Left ventricle myocardium inferior (tissue), 1 donor: ENCODE measurements around the gene PIGC. TPM values are rescaled to one million over a fixed set of nuclear protein-coding genes. Genes with fewer than 3 reads are reported as not detected.

Experiments used
- DNase-seq: peaks from one replicate; pipeline ENCODE4 v3.0.0-alpha.2; 2020
- H3K27ac ChIP-seq: fragments of 200-600 bp; replicated peaks from 2 replicates; pipeline ENCODE4 v1.8.0; 2021
- H3K27me3 ChIP-seq: fragments of 200-600 bp; 2 replicates; pipeline ENCODE4 v1.8.0; 2021; ENCODE audit warnings: low read depth
- H3K36me3 ChIP-seq: fragments of 200-600 bp; 2 replicates; pipeline ENCODE4 v1.8.0; 2021
- H3K4me1 ChIP-seq: fragments of 200-600 bp; 2 replicates; pipeline ENCODE4 v1.8.0; 2021
- H3K4me3 ChIP-seq: fragments of 200-600 bp; 2 replicates; pipeline ENCODE4 v1.8.0; 2021; ENCODE audit warnings: mild to moderate bottlenecking, moderate library complexity
- H3K9me3 ChIP-seq: fragments of 200-600 bp; replicated peaks from 2 replicates; pipeline ENCODE4 v1.8.0; 2021
- CTCF ChIP-seq: fragments of 200-600 bp; IDR thresholded peaks from 2 replicates; pipeline ENCODE4 v1.8.0; 2021; ENCODE audit warnings: antibody characterized with exemption, mild to moderate bottlenecking, borderline replicate concordance
- intact Hi-C: fragments of 100-400 bp; cut with micrococcal nuclease; formaldehyde crosslinking; loops from one replicate; pipeline ENCODE4 v1.11.0; 2022
- total RNA-seq: library from RNA; stranded (reverse); fragmentation: NEBNext Ultra II Directional; extraction: Animal tissue kit (Norgen Biotek cat#: 25700); gene quantifications from one replicate; pipeline ENCODE4 v1.2.1, GENCODE V29; 2021
- donor health status: DM: no; HTN: yes; CAD: no; lungs with severe emphysema.

Gene PIGC
- total RNA-seq, 1 donor from 2014 or later: 15.4 TPM

- no peaks in the 10 kb centered on the region for H3K4me1 ChIP-seq
- no peak overlapping the region for H3K4me3 ChIP-seq
- H3K36me3 ChIP-seq: no peaks in the 10 kb centered on the region
- H3K27me3 ChIP-seq: no peaks in the 10 kb centered on the region
- no peaks in the 10 kb centered on the region for H3K9me3 ChIP-seq
- no peak for TF ChIP-seq CTCF
- intact Hi-C loops: no loop called here
- no peak for DNase-seq
- no peak overlapping the region for H3K27ac ChIP-seq
These were observed 30.0 kb upstream of the PIGC start for GRCh38 chr1:172473842-172474241.

DNA sequence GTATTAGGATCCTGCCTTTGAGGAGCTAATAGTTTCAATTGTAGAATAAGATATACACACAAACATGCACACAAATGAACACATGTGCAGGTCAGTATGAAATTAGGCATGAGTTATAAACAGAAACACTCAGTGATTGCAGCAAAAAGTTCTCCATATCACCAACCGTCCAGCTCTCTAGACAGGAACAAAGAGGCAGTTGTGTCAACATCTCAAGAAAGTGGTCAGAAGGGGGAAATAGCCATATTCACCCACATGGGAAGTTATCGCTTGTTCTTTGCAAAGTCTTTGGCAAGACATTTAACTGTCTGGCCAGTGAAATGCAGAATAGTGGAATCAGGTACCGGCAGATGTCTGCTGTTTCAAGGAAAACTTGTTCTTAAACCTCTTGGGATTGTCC, 29.4 kb upstream of the PIGC start:
- no peak overlapping the region for H3K27ac ChIP-seq
- H3K4me3 ChIP-seq: no peak overlapping the region
- TF ChIP-seq CTCF: no peak
- no peaks in the 10 kb centered on the region for H3K9me3 ChIP-seq
- intact Hi-C loops: no loop called here
- no peaks in the 10 kb centered on the region for H3K4me1 ChIP-seq
- H3K36me3 ChIP-seq: no peaks in the 10 kb centered on the region
- DNase-seq: no peak
- no peaks in the 10 kb centered on the region for H3K27me3 ChIP-seq

DNA sequence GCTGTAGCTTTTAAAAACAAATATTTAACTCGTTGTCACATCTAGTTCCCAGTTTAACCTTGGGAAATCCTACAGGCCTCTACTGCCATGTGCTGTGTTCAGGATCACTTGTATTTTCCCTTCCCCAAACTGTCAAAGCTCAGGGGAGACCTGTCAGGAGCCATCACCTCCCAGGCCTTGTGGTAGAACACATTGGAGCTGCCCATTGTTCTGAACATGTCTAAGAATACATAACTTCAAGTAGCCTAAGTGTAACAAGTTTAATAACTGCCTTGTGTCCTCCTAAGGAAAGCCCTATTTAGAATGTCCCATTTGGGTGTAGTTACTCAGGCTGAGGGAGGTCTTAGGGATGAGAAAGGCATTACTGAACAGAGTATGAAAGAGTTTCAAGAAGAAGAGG, 28.6 kb upstream of the PIGC start:
- H3K27me3 ChIP-seq: no peaks in the 10 kb centered on the region
- H3K36me3 ChIP-seq: no peaks in the 10 kb centered on the region
- no peak overlapping the region for H3K27ac ChIP-seq
- intact Hi-C loops: no loop called here
- no peak for DNase-seq
- no peak for TF ChIP-seq CTCF
- no peaks in the 10 kb centered on the region for H3K4me1 ChIP-seq
- H3K9me3 ChIP-seq: no peaks in the 10 kb centered on the region
- no peak overlapping the region for H3K4me3 ChIP-seq

- no peaks in the 10 kb centered on the region for H3K4me1 ChIP-seq
- no peaks in the 10 kb centered on the region for H3K27me3 ChIP-seq
- H3K9me3 ChIP-seq: no peaks in the 10 kb centered on the region
- no peaks in the 10 kb centered on the region for H3K36me3 ChIP-seq
- no peak overlapping the region for H3K27ac ChIP-seq
- no peak for DNase-seq
- H3K4me3 ChIP-seq: no peak overlapping the region
- intact Hi-C loops: no loop called here
- TF ChIP-seq CTCF: no peak
These were observed 27.8 kb upstream of the PIGC start for GRCh38 chr1:172471666-172472065.

- no peak for DNase-seq
- Histone ChIP-seq H3K27me3 (no peaks in the 10 kb centered on the region), H3K4me3 (no peak overlapping the region), H3K27ac (no peak overlapping the region), H3K36me3 (no peaks in the 10 kb centered on the region), H3K9me3 (no peaks in the 10 kb centered on the region), H3K4me1 (peaks cover 9% of the 10 kb centered on the region)
- intact Hi-C loops: no loop called here
- no peak for TF ChIP-seq CTCF
These were observed 26.3 kb upstream of the PIGC start for GRCh38 chr1:172470149-172470548.

- intact Hi-C loops: no loop called here
- Histone ChIP-seq H3K4me1 (peaks cover 10% of the 10 kb centered on the region), H3K36me3 (no peaks in the 10 kb centered on the region), H3K9me3 (no peaks in the 10 kb centered on the region), H3K27ac (no peak overlapping the region), H3K27me3 (no peaks in the 10 kb centered on the region), H3K4me3 (no peak overlapping the region)
- TF ChIP-seq CTCF: no peak
- DNase-seq: no peak
These were observed 25.8 kb upstream of the PIGC start for GRCh38 chr1:172469717-172470116.
